SIG-M5 treated with dmso at 0.1 percent for 504 hours (cell line): Measurements from ENCODE around the gene FIZ1.
A peak's percentile ranks its signal among the peaks of the same experiment; 100 is the strongest.
"Not testable (repeated sequence)": the region's sequence is repeated elsewhere in the genome, so short reads cannot be mapped to it uniquely, and the experiment has no call there.

Experiments
- DNase-seq: peaks from one replicate; lab custom pipeline; 2025; ENCODE audit not compliant: unreplicated experiment; lab: John Stamatoyannopoulos, UW

FIZ1 gene

DNA sequence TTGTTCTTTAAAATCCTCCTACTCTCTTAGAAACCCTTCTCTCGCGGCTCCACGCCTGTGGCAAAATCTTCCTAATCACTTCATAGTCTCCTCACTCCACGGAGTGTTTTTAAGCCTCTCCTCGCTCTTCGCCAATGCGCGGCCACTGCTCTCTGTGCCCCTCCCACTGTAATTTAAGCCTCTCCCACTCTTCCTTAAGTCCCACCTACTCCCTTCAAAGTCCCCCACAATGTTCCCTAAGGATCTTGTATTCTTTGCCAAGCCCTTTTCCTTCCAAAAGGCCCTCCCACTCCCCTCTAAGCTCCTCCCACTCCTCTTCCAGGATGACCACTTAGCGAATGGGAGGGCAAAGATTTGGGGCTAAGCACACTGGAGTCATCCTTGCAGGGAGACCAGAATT is 1.3 kb downstream of the FIZ1 start:
- DNase-seq, result no peak

DNA sequence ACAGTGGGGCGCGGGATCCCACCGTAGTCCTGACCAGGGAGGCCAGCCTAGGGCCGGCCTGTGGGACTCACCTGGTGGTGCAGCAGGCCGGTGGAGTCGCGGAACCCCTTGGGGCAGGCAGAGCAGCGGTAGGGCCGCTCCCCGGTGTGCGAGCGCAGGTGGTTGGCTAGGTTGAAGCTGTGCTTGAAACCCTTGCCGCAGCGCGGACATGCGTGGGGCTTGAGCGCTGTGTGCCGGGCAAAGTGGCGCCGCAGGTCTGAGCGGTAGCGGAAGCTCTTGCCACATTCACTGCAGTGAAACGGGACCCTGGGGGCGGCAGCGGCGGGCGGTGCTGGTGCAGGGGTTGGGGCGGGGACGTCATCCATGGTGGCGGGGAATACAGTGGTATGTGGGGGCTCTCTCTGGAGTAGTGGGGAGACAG is 1.8 kb downstream of the FIZ1 start:
- no peak for DNase-seq

DNA sequence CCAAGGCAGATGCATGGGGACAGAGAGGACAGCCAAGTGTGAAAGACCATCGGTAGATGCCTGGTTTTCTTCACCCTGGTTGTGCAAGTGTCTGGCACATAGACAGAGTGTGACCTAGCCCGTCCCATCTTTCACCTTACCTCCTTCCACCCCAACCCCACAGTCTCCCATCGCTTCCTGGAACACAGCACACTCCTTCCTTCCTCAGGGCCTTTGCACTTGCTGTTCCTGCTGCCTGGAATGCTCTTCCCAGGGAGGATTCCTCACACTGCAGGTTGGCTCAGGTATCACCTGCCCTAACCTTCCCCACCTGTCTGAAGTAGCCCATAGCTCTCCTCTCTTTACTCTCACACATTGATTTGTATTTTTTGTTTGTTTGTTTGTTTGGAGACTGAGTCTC is 3.0 kb downstream of the FIZ1 start:
- no peak for DNase-seq

DNA sequence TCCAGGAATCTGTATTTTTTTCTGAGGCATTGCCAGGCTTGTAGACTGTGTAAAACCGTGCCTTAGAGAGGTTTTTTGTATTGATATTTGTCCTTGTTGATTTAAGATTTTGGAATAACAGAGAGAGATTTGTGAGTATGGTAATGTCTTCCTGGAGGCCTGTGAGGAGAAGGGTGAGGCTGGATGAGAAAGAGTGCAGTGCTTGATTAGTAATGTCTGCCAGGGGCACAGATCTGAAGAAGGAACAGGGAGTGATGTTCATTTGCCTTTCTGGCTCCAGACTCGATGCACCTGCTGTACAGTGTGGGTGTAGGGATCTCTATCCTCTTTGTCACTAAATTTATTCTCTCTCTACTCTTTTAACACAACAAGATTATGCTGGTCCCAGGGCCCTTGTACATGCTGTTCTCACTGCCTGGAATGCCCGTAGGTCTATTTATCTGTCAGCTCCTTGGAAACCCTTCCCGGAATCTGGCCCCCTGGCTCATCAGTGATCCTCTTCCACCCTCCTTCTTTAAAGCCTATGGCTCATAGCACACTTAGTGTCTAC is 4.2 kb downstream of the FIZ1 start:
- DNase-seq, result no peak

DNA sequence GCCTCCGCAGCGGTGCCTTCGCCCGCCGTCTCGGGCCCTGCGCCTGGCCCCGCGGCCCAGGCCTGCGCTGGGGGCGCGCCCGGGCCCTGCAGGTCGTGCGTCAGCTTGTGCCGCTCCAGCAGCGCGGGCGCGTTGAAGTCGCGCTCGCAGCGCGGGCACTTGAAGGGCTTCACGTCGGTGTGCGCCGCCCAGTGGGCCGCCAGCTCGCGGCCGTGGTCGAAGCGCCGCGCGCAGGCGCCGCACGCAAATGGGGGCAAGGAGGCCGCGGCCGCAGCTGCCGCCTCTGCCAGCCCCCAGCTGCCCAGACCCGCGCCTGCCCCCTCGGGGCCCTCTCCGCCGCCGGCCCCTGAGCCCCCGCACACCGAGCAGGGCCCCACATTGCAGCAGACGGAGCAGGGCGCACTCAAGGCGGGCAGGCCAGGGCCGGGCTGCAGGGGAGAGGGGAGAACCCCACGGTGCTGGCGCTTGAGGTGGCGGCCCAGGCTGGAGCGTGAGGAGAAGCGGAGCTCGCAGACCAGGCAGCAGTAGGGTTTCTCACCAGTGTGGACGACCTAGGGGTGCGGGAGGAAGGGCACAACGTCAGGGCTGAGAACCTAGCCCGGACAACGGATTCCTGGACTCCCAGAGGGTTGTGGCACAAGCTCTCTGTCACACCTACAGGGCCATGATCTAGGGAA is 6.1 kb downstream of the FIZ1 start:
- DNase-seq, result no peak

DNA sequence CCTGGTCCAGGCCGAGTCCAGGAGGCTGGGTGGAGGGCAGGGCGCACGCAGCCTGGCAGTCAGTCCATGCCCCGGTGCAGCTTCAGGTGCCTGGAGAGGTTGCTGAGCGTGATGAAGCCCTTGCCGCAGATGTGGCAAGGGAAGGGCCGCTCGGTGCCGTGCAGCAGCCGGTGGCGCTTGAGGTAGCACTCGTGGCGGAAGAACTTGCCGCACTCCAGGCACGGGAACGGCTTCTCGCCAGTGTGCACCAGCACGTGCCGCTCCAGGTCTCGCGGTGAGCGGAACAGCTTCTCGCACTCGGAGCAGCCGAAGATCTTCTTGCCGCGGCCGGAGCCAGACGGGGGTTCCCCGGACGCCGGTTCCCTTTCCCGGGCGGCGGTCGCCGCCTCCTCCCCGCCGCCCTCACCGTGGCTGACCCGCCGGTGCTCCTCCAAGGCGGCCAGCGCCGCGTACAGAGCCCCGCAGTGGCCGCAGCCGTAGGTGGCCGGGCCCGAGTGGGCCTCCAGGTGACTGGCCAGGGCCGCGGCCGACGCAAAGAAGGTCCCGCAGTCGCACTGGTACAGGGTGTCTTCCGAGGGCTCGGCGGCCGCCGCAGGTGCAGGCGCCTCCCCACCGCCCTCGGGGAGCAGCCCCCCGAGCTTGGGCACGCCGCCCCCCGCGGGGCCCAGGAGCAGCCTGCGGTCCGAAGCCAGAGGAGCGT is 6.8 kb downstream of the FIZ1 start:
- no peak for DNase-seq

DNA sequence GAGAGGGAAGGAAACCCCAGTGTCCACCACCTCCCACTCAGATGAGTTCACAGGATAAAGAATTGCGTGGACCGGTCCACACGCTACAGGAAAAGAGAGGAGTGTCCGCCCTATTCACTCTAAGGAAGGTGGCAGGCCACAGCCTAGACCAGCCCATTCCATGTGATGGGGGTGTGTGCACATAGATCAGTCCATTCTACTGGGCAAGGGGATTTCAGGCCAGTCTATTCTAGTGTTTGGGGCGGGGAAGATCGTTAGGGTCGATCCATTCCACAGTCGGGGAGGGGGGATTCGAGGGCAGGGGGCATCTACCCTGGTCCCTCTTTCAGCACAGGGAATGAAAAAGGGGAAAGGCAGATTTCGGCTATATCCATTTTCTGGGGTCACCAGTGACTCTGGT is 7.8 kb downstream of the FIZ1 start:
- no peak for DNase-seq

DNA sequence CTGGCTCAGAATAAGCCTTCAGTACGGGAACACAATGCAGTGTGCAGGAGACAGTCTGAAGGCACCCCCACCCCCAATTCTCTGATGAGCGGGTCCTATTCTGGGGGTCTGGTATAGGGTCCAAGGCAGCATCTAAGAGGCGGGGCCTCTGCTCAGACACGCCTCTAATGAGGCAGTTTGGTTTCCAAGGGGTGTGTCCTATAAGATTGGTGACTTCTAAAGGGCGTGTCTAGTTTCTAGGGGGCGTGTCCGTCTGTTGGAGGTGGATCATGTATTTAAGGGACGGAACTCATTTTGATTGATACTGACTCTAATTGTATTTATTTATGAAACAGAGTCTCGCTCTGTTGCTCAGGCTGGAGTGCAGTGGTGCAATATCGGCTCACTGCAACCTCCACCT is 8.7 kb downstream of the FIZ1 start:
- DNase-seq, result peak; percentile 32

DNA sequence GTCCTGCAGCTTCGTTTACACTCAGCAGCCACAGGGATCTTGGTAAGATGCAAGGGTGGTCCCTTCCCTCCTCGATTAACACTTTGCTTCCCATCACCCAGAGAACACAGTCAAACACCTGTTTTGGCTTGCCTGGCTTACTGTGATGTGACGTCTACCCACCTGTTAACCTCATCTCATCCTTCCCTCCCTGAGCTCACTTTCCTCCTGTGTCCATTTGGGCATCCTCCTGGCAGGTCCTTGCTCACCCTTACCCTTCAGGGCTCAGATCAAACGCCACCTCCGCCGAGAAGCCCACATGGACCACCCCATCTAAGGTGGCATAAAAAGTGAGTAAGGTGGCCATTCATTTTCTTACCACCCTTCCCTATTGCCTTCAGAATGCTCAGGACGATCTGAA is 9.2 kb downstream of the FIZ1 start:
- no peak for DNase-seq

DNA sequence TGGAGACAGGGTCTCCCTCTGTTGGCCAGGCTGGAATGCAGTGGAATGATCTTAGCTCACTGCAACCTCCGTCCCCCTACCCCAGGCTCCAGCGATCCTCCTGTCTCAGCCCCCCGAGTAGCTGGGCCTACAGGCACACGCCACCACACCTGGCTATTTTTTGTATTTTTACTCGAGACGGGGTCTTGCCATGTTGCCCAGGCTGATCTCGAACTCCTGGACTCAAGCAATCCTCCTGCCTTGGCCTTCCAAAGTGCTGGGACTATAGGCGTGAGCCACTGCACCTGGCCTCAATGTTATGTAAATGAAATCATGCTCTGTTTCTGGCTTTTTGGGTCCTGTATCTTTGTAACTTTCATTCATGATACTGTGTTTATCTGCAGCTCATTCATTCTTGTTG is 10.6 kb downstream of the FIZ1 start:
- no peak for DNase-seq

DNA sequence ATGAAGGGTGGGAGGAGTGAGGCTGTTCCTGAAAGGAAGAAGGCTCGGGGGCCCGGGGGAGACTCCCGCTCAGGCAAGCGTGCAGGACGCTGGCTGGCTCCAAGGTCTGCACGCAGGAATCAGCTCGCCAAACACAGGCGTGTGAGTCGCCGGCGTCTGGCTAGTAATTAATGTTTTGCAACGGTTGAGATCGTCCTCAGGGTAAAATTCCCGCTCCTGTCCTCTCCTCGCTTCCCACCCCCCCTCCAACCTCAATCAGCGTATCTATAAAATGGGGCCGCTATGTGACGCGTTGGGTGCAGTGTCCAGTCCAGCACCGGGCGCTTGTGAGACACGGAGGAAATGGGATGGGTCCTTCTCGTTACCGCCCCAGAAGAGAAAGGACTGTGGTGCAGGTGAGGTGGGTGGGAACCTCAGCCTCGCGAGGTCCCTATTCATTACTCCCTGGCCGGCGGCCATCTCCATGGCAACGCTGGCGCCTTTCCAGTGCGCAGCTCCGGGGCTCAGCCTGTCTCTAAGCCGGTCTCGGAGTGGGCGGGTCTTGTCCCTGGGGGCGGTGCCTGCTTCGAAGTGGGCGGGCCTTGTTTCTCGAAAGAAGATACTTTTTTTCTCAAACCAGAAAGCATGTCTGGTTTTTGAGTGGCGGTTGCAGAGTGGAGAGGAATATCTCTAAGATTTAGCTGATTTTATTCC is 12.2 kb downstream of the FIZ1 start:
- DNase-seq, result peak; percentile 79

DNA sequence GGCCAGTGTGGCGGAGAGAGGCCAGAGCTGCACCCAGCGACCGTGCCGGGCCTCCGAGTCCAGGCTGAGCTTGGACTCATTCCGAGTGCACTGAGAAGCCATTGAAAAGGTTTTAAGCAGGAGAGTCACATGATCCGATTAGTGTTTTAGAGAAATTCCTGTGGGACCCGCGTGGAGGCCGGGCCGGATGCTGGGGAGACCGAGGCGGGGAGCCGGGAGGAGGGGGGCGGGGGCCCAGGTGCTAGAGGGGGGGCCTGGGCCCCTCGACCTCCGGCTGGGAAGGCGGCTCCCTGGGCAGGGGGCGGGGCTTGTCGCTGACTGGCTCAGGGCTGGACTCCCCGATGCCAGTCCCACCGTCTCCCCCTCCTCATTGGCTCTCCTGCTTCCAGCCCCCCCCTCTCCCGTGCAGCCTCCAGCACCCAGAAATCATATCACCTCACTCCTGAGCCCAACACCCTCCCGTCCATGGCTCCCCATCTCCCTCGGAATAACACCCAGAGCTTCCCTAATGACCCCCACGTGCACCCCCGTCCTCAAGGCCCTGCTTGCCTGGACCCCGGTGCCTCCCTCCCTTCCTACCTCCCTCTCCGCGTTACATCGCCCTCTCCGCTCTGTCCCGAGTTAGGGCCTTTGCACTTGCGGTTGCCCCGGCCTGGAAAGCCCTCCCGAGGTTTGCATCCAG is 13.5 kb downstream of the FIZ1 start:
- no peak for DNase-seq

DNA sequence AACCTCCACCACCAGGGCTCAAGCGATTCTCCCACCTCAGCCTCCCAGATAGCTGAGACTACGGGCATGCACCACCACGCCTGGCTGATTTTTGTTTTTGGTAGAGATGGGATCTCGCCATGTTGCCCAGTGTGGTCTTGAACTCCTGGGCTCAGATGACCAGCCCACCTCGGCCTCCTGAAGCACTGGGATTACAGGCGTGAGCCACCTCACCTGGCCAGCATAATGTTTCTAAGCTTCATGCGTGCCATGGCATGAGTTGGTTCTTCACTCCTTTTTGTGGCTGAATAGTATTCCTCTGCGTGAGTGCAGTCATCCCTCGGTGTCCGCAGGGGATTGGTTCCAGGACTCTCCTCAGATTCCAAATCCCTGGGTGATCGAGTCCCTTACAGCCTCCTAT is 14.4 kb downstream of the FIZ1 start:
- DNase-seq, result no peak

DNA sequence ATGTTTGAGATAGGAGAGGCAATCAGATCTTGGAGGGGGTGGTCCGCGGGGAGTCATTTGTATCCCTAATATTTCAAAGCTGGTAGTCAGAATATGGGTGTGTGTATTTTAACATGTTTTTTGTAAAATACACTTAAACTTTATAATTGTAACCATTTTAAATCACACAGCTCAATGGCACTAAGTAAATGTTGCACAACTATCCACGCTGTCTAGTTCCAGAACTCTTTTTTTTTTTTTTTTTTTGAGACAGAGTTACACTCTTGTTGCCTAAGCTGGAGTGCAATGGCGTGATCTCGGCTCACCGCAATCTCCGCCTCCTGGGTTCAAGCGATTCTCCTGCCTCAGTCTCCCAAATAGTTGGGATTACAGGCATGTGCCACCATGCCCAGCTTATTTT is 15.4 kb downstream of the FIZ1 start:
- not testable (repeated sequence) for DNase-seq

DNA sequence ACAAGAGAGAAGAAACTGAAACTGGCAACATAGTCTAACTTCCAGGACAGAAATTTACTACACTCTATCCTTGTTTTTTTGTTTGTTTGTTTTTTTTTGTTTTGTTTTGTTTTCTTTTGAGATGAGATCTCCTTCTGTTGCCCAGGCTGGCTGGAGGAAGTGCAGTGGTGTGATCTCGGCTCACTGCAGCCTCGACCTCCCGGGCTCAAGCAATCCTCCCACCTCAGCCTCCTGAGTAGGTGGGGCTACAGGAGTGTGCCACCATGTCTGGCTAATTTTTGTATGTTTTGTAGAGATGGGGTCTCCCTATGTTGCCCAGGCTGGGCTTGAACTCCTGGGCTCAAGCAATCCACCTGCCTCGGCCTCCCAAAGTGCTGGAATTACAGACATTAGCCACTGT is 17.0 kb downstream of the FIZ1 start:
- not testable (repeated sequence) for DNase-seq

DNA sequence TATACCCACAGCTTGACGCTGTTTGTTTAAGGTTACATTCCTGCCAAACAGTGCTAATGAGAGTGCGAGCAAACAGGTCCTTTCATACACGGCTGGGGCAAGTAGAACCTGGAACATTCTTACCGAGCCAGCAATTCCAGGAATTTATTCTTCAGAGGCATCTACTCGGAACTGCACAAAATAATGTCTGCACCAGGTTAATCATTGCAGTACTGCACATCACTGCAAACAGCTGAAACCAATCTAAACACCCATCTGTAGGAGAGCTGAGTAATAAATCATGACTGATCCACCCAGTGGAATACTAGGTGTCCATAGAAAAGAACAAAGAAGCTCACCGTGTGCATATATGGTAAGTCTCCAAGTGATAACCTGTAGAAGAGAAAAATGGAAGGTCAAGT is 17.5 kb downstream of the FIZ1 start:
- no peak for DNase-seq

DNA sequence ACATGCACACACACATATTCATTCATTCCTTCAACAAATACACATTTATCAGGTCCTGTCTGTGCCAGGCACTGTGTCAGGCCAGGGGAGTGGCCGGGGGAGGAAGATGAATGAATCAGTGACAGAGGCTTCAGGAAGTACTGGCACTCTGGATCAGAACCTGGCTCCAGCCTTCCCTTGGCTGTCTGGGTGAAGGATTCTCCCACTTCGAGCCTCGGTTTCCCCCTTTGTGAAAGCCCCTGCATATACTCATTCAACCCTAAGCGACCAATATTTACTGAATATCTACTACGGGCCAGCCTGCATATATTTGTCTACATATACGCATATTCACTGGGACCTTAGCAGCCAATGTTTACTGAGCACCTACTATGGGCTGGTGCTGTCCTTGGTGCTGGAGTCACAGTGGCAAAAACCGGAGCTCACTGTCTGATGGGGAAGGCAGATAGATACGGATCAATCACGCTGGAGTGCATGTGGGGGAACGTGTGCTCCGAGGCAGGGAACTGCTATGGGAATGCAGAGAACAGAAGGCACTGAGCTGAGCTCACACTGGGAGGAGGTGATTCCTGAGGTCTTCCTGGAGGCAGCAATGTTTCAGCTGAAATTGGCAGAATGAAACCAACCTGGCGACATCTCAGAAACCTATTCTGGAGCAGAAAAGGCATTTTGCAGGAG is 18.0 kb downstream of the FIZ1 start:
- DNase-seq, result no peak

DNA sequence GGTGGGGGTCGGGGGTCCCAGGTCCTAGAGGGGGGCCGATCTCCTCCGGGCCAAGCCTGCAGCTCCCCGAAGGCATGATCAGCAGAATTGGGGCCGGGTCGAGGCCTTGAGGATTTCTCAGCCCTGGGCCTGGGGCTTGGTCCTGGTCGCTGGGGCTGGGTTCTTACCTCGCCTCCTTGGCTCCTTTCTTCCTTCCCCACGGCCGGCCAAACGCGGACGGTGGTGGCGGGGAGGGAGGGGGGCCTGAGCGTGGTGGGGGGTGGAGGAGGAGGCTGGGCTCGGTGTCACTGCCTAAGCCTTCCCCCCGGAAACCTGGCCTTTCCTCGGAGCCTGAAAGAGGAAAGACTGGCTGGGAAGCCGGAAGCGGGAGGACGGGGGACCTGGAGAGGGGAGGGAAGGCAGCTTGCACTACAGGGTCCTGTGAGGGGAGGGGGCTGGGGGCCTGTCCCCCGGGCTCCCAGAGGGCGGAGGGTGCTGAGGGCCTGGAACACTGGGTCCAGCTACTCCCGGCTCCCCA is 18.6 kb downstream of the FIZ1 start, which contains the start of gene ZNF579:
TSS of gene ZNF579 (minus strand) at position 221 of the 517 bp plus-strand sequence. CDS start 1,209 bp downstream, outside the sequence.
- DNase-seq, result peak; percentile 76

DNA sequence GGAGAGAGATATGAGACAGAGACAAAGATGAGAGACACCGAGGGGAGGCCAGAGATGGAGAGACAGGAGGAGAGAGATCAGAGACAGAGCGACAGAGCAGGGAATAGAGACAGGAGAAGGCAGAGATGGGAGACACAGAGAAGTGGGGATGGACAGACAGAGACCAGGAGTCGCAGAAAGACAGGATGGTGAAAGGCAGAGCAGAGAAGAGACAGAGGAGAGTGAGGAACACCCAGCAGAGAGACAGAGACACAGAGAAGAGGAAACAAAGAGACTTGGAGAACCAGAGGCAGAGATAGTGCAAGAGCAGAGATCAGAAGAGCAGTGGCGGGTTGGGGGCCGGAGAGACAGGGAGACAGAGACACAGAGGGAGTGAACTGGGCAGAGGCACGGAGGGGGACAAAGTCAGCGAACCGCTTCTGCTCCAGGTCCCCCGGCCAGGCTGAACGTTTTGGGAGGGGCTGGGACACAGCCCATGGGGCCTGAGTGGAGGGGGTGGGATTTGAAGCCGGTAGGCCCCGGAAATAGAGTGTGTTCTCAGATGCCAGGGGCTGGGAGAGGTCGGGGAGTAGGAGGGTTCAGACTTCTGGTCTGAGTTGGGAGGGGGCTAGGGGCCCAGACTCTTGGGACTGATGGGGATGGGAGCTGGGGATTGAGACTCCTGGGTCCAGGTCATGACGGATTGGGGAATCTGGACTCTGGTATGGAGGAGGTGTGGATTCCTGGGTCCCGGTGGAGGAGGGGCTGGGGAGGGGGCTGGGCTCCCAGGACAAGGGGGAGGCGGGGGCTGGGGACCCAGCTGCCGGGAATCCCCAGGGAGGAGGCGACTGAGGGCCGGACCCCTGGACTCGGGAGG is 19.3 kb downstream of the FIZ1 start:
- DNase-seq, result no peak
